Liver (tissue), 9 donors: ENCODE data around the gene FAM171A1. TPM values are rescaled to one million over a fixed set of nuclear protein-coding genes. Genes with fewer than 3 reads are reported as not detected.

ENCODE experiments used
- DNase-seq: peaks from one replicate; pipeline ENCODE4 v3.0.0-alpha.2; 2017; ENCODE audit warnings: low spot score
- H3K27ac ChIP-seq, 2 donors: one replicate each; pipeline ENCODE4 v1.7.0; 2013; ENCODE audit warnings: inconsistent platforms in 2 of 2, low read length in 2 of 2, control low read depth in 1 of 2, low read depth in 1 of 2, mild to moderate bottlenecking in 1 of 2
- H3K27me3 ChIP-seq, 4 donors: one replicate each; pipeline versions ENCODE4 v1.6.1 to v1.7.0; 2013; ENCODE audit warnings: low read length in 3 of 4, inconsistent platforms in 1 of 4, mild to moderate bottlenecking in 1 of 4, moderate library complexity in 1 of 4; ENCODE audit not compliant: control insufficient read depth in 4 of 4, insufficient read depth in 4 of 4
- H3K36me3 ChIP-seq, 4 donors: one replicate each; pipeline versions ENCODE4 v1.6.1 to v1.7.0; 2013; ENCODE audit warnings: low read length in 3 of 4, mild to moderate bottlenecking in 3 of 4, low read depth in 1 of 4, moderate library complexity in 1 of 4; ENCODE audit not compliant: control insufficient read depth in 4 of 4, insufficient read depth in 3 of 4
- H3K4me1 ChIP-seq, 4 donors: one replicate each; pipeline versions ENCODE4 v1.6.1 to v1.7.0; 2013; ENCODE audit warnings: low read length in 3 of 4, mild to moderate bottlenecking in 3 of 4, moderate library complexity in 1 of 4; ENCODE audit not compliant: control insufficient read depth in 4 of 4, insufficient read depth in 4 of 4
- H3K4me3 ChIP-seq, 3 donors: one replicate each; pipeline versions ENCODE4 v1.6.1 to v1.7.0; 2013; ENCODE audit warnings: low read length in 3 of 3, control low read depth in 1 of 3, low read depth in 1 of 3, mild to moderate bottlenecking in 1 of 3
- H3K9ac ChIP-seq, 2 donors: one replicate each; pipeline ENCODE4 v1.7.0; 2013; ENCODE audit warnings: low read length in 2 of 2, mild to moderate bottlenecking in 2 of 2, moderate library complexity in 2 of 2, control low read depth in 1 of 2, low read depth in 1 of 2
- H3K9me3 ChIP-seq, 4 donors: one replicate each; pipeline versions ENCODE4 v1.6.1 to v1.7.0; 2013; ENCODE audit warnings: low read length in 3 of 4; ENCODE audit not compliant: control insufficient read depth in 4 of 4
- EGR1 ChIP-seq, 2 donors: IDR thresholded peaks; 2 replicates each; pipeline ENCODE4 v1.6.1; 2016 to 2018; ENCODE audit warnings: antibody characterized with exemption in 2 of 2, low read depth in 2 of 2
- FOXA1 ChIP-seq: IDR thresholded peaks from 2 replicates; pipeline ENCODE4 v1.6.1; 2016; ENCODE audit warnings: antibody characterized with exemption
- FOXA2 ChIP-seq: IDR thresholded peaks from 2 replicates; pipeline ENCODE4 v1.6.1; 2016; ENCODE audit warnings: antibody characterized with exemption
- GABPA ChIP-seq, 2 donors: IDR thresholded peaks in 1 of 2; conservative IDR thresholded peaks in 1 of 2; 2 replicates each; pipeline ENCODE4 v1.6.1; 2016; ENCODE audit warnings: antibody characterized with exemption in 2 of 2, mild to moderate bottlenecking in 1 of 2, moderate library complexity in 1 of 2
- HNF4A ChIP-seq, 2 donors: conservative IDR thresholded peaks; 2 replicates each; pipeline ENCODE4 v1.6.1; 2016; ENCODE audit warnings: antibody characterized with exemption in 2 of 2, mild to moderate bottlenecking in 2 of 2
- HNF4G ChIP-seq: IDR thresholded peaks from 2 replicates; pipeline ENCODE4 v1.6.1; 2016; ENCODE audit warnings: antibody characterized with exemption
- JUND ChIP-seq, 2 donors: IDR thresholded peaks; 2 replicates each; pipeline ENCODE4 v1.6.1; 2016; ENCODE audit warnings: antibody characterized with exemption in 2 of 2
- NR2F2 ChIP-seq: IDR thresholded peaks from 2 replicates; pipeline ENCODE4 v1.6.1; 2016; ENCODE audit warnings: antibody characterized with exemption
- RAD21 ChIP-seq, 2 donors: IDR thresholded peaks; 2 replicates each; pipeline ENCODE4 v1.6.1; 2016; ENCODE audit warnings: antibody characterized with exemption in 2 of 2, mild to moderate bottlenecking in 2 of 2
- RXRA ChIP-seq, 2 donors: IDR thresholded peaks; 2 replicates each; pipeline ENCODE4 v1.6.1; 2017 to 2018; ENCODE audit warnings: antibody characterized with exemption in 2 of 2, mild to moderate bottlenecking in 1 of 2
- SP1 ChIP-seq: IDR thresholded peaks from 2 replicates; pipeline ENCODE4 v1.6.1; 2018; ENCODE audit warnings: antibody characterized with exemption, mild to moderate bottlenecking
- TAF1 ChIP-seq: conservative IDR thresholded peaks from 2 replicates; pipeline ENCODE4 v1.6.1; 2016; ENCODE audit warnings: antibody characterized with exemption, mild to moderate bottlenecking
- YY1 ChIP-seq: IDR thresholded peaks from 2 replicates; pipeline ENCODE4 v1.6.1; 2016; ENCODE audit warnings: antibody characterized with exemption, mild to moderate bottlenecking
- WGBS: extraction: QIAGEN DNeasy Blood & Tissue Kit; methylation state at CpG from one replicate; pipeline ENCODE4 v1.1.7; 2013; 5-methylcytosine and 5-hydroxymethylcytosine counted together
- polyA plus RNA-seq, 2 donors: library from polyadenylated mRNA; stranded (reverse) in 1 of 2; unstranded in 1 of 2; fragments of 200-250 nt in 1 of 2; fragments of >200 nt in 1 of 2; fragmentation: Nextera tagmentation in 1 of 2; extraction: Ambion mirVana in 1 of 2; gene quantifications; one replicate each; pipeline versions ENCODE4 v1.2.1 to v1.2.3, GENCODE V29; 2013 to 2015
- total RNA-seq, 2 donors: library from RNA; depleted of rRNA; stranded (reverse); fragments of >200 nt; gene quantifications; one replicate each; pipeline ENCODE4 v1.2.3, GENCODE V29; 2014
- TF ChIP-seq, protein P1 (sequence below): IDR thresholded peaks from 2 replicates; pipeline ENCODE4 v1.6.1; 2016; ENCODE audit warnings: antibody characterized with exemption
- TF ChIP-seq, protein P2 (sequence below): IDR thresholded peaks from 2 replicates; pipeline ENCODE4 v1.6.1; 2016; ENCODE audit warnings: antibody characterized with exemption, mild to moderate bottlenecking
- TF ChIP-seq, protein P3 (sequence below): IDR thresholded peaks from 2 replicates; pipeline ENCODE4 v1.6.1; 2016; ENCODE audit warnings: antibody characterized with exemption
- TF ChIP-seq, protein P4 (sequence below): fragments of 150-350 bp; IDR thresholded peaks from 2 replicates; pipeline ENCODE4 v1.5.1; 2017; ENCODE audit warnings: improper control_type of control experiment, low read depth, low read length; ENCODE audit not compliant: missing input control
- donor health status: healthy.
- donor health status: healthy.
- donor health status: healthy.
- donor health status: healthy.
- donor health status: healthy.

FAM171A1 gene
- total and polyA plus RNA-seq, 4 donors: 2.5 to 10.2 (median 7.7) TPM

DNA sequence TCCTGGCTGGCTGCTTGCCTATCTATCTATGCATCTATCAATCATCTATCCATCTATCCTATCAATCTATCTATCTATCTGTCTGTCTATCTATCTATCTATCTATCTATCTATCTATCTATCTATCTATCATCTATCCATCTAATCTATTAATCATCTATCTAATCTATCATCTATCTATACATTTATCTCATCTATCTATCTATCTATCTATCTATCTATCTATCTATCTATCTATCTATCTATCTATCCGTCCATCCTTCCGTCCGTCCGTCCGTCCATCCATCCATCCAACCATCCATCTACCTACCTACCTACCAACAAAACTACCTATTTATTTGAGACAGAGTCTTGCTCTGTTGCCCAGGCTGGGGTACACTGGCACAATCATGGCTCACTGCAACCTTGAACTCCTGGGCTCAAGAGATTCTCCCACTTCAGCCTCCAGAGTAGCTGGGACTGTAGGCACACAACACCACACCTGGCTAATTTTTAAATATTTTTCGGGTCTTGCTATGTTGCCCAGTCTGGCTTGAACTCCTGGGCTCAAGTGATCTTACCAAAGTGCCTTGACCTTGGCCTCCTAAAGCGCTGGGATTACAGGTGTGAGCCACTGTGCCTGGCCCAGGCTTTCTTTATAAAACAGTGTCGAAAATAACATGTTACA, 107.3 kb downstream of the FAM171A1 start:
- Histone ChIP-seq H3K9me3 (no peaks in the 10 kb centered on the region), H3K36me3 (no peaks in the 10 kb centered on the region), H3K27ac (no peak overlapping the region), H3K4me1 (peaks cover 0 to 12% (median 4%) of the 10 kb centered on the region in 4 donors), H3K27me3 (no peaks in the 10 kb centered on the region), H3K9ac (no peak overlapping the region), H3K4me3 (no peak overlapping the region)
- TF ChIP-seq YY1: no peak
- TF ChIP-seq HNF4G: no peak
- TF ChIP-seq, protein P1, sequence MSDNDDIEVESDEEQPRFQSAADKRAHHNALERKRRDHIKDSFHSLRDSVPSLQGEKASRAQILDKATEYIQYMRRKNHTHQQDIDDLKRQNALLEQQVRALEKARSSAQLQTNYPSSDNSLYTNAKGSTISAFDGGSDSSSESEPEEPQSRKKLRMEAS: no peak
- no peak for TF ChIP-seq GABPA (IDR thresholded peaks at IDR 0.05 in 1 of 2, conservative IDR thresholded peaks at IDR 0.05 in 1 of 2)
- no peak for TF ChIP-seq HNF4A (conservative IDR thresholded peaks at IDR 0.05)
- no peak for TF ChIP-seq EGR1 (IDR thresholded peaks at IDR 0.05; ENCODE audit: low read depth in 2 of 2)
- TF ChIP-seq FOXA2: no peak
- TF ChIP-seq FOXA1: no peak
- TF ChIP-seq, protein P2, sequence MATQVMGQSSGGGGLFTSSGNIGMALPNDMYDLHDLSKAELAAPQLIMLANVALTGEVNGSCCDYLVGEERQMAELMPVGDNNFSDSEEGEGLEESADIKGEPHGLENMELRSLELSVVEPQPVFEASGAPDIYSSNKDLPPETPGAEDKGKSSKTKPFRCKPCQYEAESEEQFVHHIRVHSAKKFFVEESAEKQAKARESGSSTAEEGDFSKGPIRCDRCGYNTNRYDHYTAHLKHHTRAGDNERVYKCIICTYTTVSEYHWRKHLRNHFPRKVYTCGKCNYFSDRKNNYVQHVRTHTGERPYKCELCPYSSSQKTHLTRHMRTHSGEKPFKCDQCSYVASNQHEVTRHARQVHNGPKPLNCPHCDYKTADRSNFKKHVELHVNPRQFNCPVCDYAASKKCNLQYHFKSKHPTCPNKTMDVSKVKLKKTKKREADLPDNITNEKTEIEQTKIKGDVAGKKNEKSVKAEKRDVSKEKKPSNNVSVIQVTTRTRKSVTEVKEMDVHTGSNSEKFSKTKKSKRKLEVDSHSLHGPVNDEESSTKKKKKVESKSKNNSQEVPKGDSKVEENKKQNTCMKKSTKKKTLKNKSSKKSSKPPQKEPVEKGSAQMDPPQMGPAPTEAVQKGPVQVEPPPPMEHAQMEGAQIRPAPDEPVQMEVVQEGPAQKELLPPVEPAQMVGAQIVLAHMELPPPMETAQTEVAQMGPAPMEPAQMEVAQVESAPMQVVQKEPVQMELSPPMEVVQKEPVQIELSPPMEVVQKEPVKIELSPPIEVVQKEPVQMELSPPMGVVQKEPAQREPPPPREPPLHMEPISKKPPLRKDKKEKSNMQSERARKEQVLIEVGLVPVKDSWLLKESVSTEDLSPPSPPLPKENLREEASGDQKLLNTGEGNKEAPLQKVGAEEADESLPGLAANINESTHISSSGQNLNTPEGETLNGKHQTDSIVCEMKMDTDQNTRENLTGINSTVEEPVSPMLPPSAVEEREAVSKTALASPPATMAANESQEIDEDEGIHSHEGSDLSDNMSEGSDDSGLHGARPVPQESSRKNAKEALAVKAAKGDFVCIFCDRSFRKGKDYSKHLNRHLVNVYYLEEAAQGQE: no peak
- TF ChIP-seq, protein P3, sequence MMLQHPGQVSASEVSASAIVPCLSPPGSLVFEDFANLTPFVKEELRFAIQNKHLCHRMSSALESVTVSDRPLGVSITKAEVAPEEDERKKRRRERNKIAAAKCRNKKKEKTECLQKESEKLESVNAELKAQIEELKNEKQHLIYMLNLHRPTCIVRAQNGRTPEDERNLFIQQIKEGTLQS: no peak
- TF ChIP-seq SP1: no peak
- no peak for TF ChIP-seq RAD21 (IDR thresholded peaks at IDR 0.05)
- no peak for TF ChIP-seq RXRA (IDR thresholded peaks at IDR 0.05)
- no peak for TF ChIP-seq TAF1
- TF ChIP-seq JUND (IDR thresholded peaks at IDR 0.05): no peak
- DNase-seq: no peak
- WGBS: 97% methylated on average over 8 of the region's 8 CpGs

DNA sequence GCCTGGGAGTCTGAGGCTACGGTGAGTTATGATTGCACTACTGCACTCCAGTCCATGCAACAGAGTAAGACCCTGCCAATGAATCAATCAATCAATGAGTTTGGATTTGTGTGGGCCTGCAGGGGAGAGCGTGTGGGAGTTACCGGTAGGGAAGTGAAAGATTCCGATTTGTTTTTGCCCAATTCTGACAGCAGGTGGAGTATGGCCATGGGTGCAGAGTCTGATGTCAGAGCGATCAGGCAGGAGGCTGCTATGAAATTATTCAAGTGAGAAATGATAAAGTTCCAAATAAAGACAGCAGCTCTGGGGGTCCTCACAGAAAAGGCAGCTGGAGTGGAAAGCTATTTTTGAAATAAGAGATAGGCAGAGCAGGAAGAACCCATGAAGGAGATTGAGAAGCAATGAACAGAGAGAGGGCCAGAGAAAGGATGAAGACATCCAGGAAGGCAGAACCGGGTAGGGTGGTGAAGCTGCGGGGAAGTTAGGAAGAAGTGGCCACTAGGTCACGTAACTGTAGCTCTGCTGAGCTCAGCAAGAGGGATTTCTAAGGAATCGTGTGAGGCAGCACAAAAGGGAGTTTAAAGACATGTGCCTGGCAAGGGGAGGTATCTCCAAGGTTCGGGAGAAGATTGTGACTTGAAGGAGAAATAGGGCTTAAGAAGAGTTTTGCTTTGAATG, 108.9 kb downstream of the FAM171A1 start:
- TF ChIP-seq, protein P1: no peak
- TF ChIP-seq NR2F2 (no peak), TAF1 (no peak), RAD21 (IDR thresholded peaks at IDR 0.05) (peak; percentile 90), HNF4A (conservative IDR thresholded peaks at IDR 0.05) (peak; percentile 47 to 88), SP1 (no peak), HNF4G (peak; percentile 60)
- TF ChIP-seq, protein P4, sequence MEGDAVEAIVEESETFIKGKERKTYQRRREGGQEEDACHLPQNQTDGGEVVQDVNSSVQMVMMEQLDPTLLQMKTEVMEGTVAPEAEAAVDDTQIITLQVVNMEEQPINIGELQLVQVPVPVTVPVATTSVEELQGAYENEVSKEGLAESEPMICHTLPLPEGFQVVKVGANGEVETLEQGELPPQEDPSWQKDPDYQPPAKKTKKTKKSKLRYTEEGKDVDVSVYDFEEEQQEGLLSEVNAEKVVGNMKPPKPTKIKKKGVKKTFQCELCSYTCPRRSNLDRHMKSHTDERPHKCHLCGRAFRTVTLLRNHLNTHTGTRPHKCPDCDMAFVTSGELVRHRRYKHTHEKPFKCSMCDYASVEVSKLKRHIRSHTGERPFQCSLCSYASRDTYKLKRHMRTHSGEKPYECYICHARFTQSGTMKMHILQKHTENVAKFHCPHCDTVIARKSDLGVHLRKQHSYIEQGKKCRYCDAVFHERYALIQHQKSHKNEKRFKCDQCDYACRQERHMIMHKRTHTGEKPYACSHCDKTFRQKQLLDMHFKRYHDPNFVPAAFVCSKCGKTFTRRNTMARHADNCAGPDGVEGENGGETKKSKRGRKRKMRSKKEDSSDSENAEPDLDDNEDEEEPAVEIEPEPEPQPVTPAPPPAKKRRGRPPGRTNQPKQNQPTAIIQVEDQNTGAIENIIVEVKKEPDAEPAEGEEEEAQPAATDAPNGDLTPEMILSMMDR: peak; percentile 58
- DNase-seq: no peak
- Histone ChIP-seq H3K36me3 (no peaks in the 10 kb centered on the region), H3K4me3 (no peak overlapping the region), H3K9ac (no peak overlapping the region), H3K9me3 (no peaks in the 10 kb centered on the region), H3K27me3 (no peaks in the 10 kb centered on the region), H3K4me1 (peaks cover 0 to 12% (median 4%) of the 10 kb centered on the region in 4 donors), H3K27ac (no peak overlapping the region)
- 29% methylated on average over 10 of the region's 10 CpGs for WGBS
